T follicular helper cell (primary cell): ENCODE results near the gene CELSR1.

Source experiments
- DNase-seq: peaks from one replicate; pipeline ENCODE4 v3.0.0-alpha.2; 2020; ENCODE audit warnings: low read depth

Gene CELSR1

DNA sequence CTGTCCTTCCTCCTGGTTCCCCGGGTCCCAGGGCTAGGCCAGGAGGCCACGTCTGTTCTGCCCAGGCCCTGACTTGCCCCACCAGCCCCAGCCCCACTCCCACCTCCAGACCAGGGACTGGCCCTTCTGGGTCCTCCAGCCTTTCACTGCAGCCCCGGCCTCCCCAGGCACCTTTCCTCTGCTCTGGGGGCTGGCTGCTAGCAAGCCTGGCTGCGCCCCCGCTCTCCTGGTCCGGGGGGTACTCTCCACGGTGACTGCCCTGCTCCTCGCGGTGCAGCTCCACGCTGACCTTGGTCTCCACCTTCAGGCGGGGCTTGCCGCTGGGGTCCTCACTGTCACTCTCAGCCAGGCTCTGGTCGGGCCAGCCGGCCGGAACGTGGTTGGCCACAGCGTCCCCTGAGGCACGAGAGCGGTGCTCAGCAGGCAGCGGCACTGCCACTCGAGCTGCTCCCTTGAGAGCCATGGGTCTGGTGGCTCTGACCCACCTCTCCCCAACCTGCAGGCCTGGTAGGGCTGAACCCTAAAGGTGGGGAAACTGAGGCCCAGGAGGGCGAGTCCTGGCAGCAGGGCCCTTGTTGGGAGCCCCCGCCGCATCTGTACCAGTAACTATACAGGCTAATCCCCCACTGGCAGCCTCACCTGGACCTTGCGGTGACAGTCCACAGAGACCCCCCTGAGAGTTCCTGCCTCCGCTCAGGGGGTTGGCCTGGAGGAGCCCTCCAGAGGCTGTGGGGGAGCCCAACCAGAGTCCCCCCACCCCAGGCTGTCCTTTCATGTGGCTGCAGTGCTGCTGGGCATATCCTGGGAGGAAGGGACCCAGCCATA lies 172.9 kb downstream of the CELSR1 start:
- no peak for DNase-seq

DNA sequence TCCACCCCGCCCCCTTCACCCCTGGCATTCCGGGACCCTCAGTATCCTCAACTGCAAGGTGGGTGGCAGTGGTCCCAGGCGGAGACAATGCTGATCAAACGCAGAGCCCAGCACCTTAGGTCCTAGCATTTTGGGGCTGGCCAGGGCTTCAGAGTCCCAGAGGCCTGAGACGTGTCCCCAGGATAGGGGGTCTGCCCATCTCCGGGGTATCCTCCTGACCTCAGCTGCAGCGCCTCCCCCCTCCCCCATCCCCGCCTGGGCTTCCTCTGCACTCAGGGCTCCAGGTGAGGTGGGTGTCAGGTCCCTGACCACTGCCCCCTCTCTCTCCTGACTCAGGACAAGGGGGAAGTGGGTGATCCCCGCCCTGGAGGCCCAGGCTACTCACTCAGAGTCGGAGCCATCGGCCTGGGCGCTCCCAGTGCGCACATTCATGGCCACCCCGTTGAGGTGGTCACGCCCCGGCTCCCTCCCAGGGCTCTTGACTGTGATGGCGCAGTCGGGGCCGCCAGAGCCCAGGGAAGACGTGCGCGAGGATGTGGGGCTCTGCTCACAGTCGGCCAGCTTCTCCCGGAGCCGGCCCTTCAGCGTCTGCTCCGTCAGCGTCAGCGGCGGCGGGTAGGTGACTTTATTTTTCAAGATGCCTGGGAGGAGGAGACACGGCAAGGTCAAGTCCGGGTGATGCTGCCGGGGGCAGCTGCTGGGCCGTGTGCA lies 173.7 kb downstream of the CELSR1 start:
- no peak for DNase-seq

DNA sequence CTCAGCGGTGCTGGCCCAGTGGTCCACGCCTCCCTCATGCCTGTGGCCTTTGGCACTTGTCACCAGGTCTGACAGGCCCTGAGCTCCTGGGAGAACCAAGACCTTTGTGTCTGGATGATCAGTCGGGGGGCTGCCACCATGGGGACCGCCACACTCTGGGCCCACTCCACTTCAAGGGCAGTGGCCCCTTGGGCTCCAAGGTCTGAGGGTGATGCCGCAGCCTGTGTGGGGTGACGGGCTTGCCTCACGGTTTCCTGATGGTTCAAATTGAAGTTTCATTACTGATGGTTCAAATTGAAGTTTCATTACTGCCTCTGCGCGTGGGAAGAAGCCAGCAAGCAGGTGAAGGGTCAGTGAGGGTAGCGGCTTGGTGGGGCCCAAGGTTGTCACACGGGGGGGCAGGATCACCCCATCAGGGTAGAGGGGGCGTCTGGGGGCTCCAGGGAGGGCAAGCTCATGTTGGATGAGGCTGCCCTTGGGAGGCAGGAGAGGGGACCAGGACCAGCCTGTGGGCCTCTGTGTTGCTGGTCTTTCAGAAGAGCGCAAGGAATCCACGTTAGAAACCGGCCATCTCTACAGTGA lies 174.4 kb downstream of the CELSR1 start:
- no peak for DNase-seq

DNA sequence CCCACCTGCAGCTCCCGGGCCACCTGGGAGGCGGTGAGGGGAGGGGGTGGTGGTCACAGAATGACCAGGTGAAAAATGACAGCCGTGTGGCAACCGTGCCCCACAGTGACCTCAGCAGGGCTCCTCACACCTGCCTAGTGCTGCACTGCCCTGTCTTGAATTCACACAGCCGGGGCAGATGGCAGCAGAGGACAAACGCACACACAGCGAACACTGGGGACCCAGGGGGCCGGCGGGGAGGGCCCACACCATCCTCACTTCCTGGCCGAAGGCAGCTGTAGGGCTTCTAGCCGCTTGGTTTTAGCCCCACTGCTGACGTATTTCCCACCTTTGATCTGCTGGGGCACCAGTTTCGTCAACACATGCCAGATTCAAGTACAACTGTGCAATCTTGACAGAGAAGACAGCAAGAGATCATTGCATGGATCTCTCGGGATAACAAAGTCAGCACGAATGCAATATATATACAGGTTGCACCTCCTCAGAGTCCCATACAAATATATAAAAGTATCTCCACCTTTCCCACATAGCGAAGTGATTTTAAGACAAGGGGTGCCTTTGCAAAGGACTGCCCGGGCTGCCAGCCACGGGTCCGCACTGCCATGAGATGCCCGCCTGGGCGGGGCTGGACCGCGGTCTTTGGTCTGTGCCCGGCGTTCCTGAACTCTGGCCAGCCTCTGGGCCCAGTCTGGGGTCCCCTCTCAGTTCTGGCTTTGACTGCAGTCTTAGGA lies 175.1 kb downstream of the CELSR1 start:
- DNase-seq, result no peak

DNA sequence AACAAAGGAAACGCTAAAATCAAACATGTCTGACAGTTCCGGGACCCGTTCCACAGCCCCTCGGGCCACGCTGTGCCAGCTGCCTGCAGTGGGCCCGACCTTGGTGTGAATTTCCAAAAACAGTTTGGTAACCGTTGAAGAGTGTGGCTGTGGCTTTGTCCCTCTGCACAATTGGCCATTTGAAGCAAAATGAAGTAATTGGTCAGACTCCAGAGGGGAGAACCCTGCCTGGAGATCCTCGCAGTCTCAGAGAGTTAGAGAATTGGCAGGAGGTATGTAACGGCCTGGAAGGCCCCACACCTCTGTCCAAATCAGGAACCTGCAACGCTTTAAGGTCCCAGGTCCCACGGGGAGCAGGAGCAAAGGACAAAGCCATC lies 175.6 kb downstream of the CELSR1 start:
- no peak for DNase-seq

DNA sequence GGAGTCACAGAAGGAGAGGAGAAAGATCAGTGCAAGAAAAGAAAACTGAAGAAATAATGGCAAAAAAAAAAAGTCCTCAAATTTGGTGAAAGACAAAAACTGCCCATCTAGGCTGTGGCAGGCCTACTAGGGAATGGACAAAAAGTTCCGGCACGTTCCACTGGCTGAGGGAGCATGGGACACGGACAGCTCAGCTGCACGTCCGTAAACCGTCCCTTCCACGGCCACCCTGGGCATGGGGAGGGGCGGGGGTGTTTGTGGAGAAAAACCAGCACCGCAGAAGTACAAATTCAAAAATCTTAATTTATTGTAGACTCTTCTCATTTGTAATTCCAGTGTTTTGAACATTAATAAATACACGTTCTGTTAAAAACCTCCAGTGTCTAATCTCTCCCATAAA lies 176.5 kb downstream of the CELSR1 start:
- no peak for DNase-seq

DNA sequence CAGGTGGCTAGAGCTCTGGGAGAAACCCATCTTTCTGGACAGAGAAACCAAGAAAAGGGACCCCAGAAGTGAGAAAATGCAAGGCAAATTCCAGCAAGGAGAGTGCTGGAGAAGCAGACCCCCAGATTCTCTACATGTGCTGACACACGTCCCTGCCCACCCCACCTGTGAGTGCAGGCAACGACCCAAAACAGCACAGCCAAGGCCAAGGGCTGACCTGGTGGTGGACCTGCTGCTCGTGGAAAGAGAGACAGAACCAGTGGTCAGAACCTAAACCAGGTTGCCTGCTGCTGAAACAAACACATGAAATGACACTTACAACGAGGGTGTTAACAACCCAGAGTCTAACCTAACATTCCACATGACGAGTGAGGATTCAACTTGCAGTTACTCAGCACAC lies 177.3 kb downstream of the CELSR1 start:
- no peak for DNase-seq

DNA sequence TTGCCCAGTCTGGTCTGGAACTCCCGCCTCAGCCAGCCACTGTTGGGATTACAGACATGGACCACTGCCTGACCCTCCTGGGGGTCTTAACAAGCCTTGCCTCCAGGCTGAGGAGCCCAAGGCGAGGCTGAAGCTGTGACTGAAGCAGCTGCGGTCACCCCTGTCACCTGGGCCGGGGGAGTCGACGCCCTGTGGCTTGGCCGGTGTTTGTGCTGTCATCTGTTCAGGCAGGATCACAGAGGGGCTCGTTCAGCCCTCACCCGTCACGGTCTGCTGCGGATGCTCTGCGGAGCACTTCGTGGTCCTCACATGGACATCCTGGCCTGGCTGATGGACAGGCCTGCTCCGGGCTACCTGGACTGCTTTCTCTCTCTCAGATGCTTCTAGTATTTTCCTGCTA lies 178.1 kb downstream of the CELSR1 start:
- no peak for DNase-seq

DNA sequence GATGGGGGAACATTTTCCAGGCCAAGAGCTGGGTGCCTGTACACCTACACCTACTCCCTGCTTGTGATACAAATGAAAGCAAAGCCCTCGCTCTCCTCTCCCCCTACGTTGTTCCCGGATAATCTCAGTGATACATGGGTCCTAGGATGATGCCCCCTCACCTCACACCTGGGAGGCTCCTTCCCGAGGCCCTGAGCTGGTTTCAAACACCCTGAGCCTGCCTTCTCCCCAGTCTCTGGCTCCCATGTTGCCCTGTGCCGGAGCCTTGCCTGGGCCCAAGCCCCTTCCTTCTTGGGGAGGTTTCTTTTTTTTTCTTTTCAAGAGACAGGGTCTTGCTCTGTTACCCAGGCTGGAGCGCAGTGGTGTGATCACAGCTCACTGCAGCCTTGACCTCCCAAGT lies 178.7 kb downstream of the CELSR1 start:
- no peak for DNase-seq

DNA sequence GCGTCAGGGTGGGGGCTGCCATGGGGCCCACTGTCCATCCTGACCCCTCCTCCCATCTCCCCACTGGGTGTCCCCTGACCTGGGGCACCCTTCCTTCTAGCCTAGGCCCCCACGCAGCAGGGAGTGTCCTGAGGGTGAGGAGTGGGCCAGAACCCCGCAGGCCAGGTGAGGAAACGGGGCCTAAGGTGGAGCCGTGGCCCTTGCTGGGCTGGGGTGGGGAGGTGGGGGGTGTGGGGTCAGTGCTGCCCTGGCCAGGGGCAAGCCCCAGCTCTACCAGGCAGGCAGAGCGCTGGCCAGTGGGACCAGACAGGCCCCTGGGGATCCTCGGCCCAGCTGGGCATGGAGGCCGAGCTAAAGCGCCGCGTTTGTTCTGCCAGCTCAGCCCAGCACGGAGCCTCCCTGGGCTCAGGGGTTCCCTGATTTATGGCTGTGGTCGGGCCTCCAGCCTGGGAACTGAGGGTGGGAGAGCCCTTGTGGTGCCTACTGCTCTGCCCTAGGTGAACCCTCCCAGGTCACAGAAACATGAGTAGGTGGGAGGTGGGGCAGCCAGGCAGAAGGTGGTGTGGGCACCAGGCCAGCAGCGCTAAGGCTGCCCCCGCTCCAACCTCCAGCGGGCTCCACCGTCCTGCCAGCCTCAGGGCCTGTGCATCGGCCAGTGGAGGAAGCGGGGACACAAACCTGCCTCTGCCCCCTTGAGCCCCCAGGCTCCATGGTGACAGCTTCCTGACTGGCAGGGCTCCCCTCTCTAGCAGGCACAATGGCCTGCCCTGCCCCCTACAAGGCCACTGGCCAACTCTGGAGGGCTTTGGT lies 179.5 kb downstream of the CELSR1 start:
- no peak for DNase-seq

DNA sequence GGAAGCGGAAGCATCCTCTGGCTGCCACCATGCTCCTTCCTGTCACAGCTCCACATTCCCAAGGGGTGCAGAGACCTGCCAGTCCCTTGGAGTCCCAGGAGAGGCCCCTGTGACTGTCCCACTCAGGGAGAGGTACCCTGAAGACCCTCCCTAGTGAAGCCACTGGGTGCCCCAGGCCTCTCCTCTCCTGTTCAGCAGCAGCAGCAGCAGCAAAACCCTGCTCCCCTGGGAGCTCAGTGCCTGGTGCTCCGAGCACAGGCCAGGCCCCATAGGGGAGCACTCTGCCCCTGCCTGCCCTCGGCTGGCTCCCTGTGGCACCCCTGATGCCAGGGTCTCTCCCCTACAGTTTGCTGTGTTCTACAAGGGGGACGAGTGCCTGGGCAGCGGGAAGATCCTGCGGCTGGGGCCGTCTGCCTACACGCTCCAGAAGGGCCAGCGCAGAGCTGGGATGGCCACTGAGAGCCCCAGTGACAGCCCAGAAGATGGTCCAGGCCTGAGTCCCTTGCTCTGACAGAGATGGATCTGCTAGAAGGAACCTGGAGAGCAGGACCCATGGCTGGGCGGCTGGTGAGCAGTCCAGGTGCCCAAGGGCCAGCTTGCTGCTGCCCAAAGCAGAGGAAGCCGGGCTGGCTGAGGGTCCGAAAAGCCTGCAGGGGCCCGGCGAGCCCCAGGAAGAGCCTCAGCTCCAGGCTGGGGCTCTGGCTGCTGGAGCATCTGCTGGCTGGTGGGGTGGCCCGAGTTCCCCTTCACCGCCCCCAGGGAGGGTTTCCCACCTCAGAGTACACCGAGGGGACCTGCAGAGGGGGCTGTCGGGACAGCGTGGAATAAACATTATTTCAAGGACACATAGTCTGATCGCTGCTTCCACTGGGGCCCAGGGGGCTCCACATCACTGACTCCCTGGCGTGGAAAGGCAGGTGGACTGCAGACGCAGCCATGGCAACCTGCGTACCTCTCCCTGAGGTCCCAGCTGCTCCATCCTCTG lies 180.6 kb downstream of the CELSR1 start:
- no peak for DNase-seq

DNA sequence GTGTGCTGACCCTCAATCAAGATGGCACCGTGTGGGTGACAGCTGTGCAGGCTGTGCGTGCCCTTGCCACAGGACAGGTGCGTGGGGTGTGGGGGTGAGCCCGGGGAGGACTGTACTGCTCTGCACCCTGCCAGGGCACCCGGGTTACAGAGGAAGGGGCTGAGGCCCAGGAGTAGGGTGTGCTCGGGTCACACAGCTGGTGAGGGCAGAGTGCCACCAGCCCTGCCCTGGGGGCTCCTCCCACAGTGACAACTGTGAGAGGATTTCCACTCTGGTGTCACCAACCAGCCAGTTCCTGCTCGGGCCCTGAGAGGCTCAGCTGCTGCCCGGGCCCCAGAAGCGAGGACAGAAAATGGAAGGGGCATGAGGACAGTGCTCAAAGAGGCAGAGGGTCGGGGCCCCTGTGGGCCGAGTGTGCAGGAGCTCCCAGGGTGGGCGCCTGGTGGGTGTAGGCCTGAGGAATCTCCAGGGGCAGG lies 181.4 kb downstream of the CELSR1 start:
- DNase-seq, result no peak

DNA sequence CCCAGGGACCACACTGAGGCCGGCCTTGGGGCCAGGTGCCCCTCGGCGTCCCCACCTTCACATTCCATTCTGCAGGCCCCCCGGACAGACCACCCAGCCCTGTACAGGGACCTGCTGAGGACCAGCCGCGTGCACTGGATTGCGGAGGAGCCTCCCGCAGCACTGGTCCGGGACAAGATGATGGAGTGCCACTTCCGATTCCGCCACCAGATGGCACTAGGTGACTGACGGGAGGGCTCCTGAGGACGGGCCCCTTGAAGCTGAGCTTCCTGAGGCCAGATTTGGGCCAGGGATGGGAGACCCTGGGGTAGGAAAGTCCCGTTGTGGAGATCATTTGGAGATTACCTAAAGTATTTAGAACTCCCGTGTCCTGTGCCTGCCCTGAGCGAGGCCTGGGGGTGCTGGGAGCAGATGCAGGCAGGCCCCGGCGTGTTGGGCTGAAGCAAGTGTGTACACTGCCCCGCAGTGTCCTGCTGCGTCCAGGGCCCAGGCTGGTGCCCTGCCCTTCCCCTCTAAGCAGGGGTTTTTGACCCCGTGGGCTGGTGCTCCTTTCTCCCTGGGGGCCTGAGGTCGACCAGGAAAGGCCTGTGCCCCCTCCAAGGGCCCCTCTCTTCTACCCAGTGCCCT lies 181.9 kb downstream of the CELSR1 start:
- DNase-seq, result peak; percentile 31

DNA sequence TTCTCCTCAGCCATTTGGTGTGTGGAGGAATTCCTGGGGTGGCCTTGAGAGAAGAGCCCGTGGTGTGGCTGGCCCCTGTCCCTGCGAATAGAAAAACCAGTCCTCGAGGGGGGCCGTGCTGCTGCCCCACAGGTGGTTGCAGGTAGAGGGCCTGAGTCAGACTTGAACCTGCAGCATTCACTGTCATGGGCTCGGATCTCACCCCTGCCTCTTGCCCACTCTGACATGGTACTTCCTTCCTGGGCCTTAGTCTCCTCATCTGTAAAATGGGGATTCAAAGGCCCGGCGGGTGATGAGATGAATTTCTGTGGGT lies 182.5 kb downstream of the CELSR1 start:
- DNase-seq, result no peak

DNA sequence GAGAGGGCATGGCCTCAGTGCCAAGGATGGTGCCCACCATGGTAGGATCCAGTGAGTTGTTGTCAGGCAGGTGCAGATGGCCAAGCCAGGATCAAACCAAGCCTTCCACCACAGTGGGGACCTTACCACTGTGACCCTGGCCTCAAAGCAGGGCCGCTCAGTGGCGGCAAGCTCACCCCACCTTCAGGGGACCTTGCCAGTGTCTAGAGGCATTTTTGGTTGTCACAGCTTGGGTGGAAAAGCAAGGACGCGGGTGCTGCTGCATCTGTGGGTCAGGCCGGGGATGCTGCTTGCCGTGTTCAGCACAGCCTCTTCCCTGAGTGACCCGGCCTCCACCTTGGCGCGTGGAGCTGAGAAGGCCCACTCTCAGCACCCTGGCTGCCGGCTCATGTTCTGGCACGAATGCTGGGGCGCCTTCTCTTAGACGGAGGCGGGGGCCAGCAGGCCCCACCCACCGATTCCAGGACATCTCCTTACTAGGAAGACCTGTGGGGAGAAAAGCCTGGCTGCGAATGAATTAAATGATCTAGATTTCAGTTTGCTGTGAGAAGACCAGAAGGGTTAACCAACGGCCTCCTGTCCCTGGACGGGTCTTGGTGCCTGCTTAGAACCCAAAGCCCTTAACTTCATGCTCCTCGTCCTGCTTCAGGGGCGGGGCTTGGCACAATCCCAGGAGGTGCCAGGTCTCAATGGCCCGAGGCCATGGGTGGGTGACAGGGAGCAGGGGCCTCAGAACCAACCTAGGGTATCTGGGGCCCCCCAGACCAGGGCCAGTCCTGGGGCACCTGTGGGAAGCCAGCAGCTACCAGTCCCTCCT lies 183.0 kb downstream of the CELSR1 start:
- no peak for DNase-seq

DNA sequence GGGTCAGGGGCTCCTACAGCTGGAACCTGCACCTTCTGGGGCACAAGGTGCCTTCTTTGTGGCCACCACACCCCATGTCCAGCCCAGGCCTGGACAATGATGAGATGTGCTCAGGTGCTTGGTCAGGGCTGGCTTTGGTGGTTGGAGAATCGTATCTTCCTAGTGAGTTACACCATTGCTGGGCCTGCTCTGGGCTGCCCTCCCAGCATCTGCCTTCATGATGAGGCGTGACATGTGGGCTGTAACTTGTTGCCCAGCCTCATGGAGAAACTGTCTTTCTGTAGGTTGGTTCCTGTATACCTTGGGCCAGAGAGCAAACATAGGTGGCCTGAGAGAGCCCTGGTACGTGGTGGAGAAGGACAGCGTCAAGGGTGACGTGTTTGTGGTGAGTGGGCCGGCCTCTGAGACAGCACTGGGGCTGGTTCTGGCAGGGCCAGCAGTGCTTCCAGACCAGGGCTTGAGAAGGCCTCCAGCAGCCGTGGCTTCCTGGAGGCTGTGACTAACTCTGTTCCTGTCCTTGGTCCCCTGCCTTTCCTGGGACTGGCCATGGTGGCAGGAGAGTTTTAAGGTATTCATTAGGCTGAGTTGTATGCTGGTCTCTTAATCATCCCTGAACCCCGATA lies 183.8 kb downstream of the CELSR1 start:
- DNase-seq, result no peak

DNA sequence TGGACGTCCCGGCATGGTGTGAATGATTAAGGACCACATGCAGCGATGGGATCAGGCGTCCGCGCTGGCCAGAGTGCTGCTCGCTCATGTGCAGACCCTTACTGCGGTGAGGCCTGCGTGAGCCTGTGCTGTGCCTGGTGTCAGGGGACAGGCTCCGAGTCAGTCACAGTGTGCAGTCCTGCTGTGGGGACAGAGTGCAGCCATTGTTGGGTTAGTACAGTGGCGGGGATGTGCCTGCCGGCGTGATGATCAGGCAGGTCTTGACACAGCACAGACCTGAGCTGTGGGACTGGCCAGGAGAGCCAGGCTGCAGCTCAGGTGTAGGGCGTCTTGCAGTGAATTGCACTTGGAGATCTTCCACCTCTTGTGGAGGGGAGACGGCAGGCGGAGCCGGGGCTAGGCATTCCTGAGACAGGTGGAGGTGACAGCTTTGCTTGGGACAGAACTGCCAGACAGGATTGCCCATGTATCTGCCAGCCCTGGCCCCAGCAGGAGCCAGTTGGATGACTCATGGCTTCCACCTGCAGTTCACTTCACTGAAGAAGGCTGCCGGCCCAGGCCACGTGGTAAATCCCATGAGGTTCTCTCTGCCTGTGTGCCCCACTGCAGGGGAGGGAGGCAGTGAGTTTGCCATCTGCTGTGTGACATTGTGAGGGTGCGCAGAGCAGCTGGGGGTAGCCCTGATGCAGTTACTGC lies 184.6 kb downstream of the CELSR1 start:
- no peak for DNase-seq

DNA sequence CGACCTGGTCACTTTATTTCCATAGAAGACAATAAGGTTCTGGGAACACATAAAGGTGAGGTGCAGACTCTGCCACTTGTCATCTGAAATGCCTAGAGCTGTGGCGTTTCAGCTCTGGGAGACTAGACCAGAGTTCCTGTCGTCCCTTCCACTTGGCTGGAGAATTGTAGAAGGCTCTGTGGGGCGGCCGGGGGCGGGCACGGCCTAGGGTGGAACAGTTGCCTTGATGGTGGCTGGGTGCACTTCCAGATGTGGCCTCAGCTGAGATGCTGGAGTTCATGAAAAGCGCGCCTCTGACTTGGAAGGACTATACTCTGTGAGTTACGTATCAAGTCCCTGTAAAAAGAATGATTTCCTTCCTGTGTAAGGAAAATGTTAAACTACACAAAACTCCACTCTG lies 185.1 kb downstream of the CELSR1 start:
- DNase-seq, result no peak
